Measurements from ENCODE around the gene TBC1D8.

The TBC1D8 gene

DNA sequence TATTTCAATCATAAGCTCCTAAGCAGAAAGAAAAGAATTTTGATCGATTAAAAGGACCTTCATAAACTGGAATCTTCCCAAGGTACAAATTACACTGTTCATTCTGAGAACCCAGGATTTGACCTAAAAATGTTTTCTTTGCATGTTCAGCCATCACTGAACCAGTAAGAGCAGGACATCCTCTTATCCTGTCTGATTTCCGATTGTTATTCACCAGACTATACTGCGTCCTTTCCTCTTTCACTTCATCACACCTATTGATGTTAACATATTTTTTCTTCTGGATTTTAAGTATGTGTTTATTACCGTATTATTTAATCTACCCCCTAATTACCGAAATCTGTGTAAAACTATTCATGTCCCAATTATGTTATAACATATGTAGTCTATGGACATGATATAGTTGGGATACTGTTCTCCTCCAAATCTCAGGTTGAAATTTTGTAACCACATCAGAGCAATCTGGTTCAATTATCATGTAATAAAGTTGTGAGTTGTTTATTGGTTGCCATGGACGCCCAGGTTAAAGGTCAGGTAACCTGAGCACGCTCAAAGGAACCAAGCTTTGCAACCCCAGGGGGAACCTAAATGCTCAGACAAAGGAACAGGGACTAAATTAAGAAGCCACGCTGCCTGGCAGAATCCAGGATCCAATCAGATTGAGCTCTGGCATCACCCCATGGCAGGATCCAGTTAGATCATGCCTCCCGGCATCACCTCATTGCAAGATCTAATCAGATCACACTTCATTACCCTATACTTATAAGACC, 11.6 kb upstream of the TBC1D8 start:
- no peak for DNase-seq

DNA sequence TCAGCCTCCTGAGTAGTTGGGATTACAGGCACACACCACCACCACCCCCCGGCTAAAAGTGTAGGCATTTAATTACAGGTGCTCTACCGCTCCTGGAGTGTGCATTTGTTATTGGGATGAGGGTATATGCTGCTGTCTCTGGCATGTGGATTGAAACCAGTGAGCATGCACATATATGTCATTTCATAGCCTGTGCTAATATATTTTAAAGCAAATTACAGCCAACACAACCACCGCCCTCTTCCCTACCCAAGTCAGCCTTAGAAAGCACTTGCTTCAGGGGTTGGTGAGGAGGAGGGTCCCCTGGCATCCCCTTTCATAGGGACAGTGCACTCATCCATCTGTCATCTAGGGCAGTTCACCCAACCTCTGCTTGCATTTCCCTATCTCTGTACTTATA, 10.5 kb upstream of the TBC1D8 start:
- no peak for DNase-seq

DNA sequence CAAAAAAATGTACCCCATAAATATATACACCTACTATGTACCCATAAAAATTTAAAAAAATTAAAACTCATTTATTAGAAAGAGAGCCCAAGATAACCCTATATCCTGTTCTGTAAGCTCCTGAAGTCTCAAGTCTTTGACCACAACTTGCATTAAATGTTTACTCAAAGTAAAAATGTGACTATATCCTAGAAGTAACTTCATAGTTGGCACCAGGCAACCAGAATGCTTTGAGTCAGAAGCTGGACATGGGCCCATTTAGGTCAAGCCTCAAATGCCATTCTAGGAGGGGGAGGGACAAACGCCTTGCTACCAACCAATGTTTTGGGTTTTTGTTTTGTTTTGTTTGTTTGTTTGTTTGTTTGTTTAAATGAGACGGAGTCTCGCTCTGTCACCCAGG, 9.3 kb upstream of the TBC1D8 start:
- DNase-seq = no peak

DNA sequence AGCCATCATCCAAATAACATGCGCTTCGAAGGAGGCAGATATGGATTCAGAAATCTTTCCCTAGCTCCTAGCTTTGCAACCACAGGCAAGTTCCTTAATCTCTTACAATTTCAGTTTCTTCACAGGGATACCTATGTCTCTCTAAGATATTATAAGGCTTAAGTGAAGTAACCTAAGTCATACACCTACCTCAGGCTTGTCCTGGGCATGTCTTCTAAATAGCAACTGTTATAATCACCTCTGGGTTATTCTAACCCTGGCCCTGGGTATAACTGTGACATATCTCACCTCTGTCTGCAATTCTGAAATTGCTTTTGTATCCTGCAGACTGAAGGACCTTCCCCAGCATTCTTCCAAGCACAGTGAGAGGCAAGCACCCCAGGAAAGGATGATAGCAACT, 8.3 kb upstream of the TBC1D8 start:
- DNase-seq = no peak

DNA sequence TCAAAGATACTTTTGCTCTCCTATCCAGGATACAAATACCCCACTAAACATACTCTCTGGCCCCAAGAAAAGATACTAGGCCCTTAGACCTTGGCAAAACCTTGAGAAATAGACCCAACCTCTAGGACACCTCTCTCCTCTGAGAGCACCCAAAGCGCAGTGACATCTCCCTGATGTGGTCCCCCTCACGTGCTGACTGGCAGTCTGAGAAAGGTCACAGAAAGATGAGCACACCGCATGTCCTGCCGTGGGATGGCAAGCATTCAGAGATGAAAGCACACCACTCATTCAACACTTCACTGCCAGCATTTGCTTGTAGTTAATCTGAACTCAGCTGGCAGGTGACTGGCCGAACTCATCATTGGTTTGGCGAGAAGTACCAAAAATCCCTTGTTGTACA, 6.1 kb upstream of the TBC1D8 start:
- DNase-seq = no peak

DNA sequence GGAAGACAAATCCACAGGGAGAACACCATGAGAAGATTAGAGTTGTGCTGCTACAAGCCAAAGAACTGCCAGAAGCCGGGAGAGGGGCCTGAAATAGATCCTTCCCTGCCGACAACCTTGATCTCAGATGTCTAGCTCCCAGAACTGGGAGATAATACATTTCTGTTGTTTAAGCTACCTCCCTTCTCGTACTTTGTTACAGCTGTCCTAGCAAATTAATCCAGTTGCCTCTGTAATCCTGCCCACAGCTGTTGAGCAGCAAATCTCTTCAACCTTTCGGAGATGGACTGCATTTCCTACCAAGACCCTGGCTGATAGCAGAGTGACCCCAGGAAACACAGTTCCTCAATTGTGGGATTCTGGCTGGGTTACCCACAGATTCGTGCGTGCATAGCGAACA, 2.6 kb upstream of the TBC1D8 start:
- no peak for DNase-seq

DNA sequence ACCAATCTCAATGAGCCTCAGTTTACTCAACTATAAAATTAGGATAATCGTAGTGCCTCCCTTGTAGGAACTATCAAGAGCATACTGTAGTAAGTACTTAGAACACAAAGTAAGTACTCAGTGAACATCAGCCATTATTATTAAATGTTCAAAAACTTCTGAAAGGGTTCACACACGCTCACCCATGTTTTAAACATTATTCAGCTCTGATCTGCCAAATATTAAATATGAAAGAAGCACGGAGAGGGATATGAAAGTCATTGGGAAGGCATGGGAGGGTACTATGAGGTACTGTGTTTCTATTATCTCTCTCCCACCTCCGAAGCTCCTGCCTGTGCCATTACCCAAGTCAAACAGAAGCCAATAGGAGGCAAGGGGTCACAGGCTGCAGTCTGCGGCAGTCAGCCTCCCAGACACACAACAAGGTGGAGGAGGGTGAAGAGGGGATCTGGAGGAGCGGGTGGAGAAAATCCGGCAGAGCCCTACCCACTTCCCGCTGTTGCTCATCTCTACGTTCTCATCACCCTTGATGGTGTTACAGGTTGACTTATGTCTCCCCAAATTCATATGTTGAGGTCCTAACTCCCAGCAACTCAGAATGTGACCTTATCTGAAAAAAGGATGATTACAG, 2.0 kb upstream of the TBC1D8 start:
- no peak for DNase-seq

DNA sequence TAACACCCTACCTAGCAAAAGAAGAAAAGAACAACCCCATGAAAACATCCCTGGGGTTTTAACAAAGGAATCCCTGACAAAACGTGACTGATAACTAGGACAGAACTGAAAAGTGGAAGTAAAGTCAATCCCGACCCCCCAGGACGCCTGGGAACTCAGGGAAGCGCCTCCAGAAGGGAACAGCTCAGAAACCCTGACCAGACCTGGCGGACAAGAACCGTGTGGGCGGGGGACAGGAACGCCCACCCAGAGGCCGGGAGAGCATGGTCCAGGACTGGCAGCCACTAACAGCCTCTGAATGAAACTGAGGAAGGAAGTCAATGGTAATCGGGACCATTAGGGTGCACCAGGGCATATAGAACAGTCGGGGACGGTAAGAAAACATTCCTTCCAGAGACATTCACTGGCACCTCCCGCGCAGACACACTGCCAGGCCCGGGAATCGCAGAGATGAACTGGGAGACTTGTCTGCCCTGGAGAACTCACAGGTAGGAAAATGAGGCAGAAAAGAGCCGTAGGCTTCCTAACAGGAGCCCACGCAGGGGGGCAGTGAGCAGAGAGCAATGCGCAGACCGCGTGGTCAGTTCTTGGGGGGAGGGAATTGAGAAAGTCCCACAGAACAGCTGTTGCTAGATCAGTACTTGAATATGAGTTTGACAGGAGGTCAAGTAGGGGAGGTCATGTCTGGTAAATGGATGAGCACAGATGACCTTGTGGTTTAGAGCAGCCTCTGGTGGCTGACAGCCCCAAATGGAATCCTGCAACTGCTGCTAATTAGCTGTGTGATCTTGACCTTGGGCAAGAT, 1.3 kb upstream of the TBC1D8 start:
- DNase-seq = no peak

DNA sequence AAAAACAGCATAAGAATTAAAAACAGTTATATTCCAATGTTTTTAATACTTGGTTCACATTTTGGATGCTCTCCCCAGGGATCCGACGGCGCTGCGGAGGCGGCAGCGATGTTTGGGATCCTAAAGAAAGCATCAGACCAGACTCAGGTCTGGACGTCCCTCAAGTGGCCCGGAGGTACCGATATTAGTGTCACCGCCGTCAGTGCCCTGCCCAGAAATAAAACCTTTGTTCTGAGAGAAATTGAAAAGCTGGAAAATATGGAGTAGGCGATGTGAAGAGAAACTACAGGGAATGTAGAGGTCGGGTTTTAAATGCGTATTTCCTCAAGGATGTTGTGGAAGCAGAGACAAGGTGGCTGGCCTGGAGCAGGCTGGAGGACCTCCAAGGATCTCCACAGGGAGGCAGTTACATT, 683 bp upstream of the TBC1D8 start:
- no peak for DNase-seq

DNA sequence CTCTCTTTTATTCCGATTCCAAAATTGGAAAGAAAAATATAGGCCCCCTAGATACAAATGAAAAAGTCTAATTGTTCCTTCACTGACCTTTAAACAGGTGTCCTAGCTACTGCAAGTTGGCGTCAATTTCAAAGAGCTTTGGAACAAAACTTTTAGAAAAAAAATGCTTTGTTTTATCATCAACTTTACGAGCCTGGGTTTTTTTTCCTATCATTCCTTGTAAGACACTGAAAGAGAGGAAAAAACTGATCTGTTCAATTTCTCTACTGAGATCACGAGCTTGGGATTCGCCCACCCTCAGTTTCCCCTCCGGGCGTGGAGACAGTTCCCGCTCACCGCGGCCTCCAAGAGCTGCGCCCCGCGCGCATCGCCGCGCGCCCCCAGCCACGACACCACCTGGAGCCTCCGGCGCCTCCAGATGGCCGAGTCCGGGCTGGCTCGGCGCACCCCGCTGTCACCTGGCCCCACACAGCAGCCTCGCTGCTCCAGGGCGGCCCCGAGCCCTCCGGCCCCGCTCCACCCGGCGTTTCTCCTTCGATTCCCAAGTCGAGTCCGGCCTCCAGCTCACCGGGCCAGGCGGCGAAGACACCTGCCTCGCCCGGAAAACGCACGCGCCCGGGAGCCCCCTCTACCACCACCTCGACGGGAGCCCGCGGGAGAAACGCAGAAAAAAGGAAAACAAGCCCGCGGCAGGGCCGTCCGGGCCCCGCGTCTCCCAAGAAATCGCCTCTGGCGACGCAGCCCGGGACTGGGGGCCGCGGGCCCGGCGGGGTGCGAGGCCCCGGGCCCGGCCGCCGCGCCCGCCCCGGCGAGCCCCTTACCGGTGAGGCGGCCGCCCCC, 656 bp downstream of the TBC1D8 start:
- no peak for DNase-seq

DNA sequence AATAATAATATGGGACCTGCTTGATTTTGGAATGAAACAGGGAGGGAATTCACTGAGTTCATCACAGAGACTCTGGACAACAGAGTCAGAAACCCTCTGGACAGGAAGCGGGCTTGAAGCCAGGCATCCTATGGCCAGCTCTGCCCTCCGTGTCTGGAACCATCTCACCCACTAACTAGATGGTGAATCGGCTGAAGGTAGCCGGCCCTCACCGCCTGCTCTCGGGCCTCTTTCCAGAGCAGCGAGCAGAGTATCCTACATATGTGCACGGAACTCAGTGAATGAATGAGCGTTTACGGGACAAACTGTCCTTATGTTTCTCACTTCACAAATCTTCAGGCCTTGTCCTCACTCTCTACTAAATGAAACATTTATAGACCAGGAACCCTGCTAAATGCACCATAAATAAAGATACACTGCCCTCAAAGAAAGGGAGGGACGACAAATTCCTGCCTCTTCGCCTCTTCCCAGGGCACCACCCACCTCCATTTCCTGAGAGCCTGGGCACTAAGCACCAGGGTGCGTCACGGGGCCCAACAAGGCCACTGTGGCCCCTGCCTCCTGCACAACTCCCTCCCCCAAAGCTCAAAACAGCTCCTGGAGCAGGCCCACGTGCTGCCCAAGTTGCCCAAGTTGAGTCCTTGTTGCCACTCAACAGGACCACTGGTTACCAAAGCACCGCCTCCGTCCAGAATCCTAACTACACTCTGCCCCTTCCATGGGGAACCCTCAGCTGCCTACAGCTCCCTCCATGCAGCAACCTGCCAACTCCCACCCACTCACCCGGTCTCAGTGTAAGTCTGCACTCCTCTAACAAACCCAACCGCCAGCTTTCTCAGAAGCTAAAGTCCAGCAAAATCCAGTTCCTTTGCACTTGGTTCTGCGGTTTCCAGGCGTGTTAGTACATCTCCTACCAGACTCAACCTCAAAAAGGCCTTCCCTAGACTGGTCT, 1.7 kb downstream of the TBC1D8 start:
- no peak for DNase-seq

DNA sequence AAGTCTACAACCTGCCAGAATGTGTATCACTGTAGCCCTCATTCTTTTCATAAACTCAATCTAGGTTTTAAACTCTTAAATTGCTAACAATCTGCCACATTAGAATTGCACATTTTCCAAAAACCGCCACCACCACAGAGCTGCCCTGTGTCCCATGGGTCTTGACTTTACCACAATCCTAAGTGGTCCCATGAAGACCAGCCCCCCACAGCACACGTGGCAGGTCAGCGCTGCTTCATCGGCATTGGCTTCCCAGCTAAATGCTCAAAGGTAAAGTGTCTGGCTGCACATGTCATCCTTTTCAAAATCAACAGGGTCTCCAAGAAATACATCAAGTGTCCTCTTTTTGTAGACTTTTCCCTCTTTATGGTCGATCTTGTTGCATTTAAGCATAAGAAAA, 2.4 kb downstream of the TBC1D8 start:
- no peak for DNase-seq

DNA sequence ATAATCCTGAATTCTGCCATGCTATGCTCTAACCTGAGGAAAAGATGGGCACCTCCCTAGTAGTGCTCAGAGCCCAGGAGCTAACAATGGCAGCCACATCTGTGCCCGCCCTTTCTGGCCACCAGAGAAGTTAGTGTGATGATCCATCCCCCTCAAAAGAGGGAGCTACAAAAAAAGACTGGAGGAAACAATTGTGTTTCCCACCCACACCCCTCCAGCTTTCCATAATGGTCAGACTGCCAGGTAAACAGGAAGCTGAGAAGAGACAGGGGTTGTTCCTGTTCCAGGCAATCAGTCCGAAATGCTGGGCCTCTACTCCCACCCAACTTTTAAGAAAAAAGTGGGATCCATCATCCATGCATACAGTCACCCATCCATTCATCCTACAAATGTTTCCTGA, 3.2 kb downstream of the TBC1D8 start:
- no peak for DNase-seq

DNA sequence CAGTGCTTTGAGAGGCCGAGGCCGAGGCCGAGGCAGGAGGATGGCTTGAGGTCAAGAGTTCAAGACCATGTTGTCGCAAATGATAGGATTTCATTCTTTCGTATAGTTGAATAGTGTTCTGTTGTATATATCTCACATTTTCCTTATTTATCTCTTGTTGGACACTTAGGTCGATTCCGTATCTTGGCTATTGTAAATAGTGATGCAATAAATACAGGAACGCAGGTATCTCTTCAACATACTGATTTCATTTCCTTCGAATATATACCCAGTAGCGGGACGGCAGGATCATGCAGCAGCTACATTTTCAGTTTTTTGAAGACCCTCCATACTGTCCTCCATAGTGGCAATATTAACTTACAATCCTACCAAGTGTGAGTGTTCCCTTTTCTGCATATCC, 4.1 kb downstream of the TBC1D8 start:
- DNase-seq = no peak

DNA sequence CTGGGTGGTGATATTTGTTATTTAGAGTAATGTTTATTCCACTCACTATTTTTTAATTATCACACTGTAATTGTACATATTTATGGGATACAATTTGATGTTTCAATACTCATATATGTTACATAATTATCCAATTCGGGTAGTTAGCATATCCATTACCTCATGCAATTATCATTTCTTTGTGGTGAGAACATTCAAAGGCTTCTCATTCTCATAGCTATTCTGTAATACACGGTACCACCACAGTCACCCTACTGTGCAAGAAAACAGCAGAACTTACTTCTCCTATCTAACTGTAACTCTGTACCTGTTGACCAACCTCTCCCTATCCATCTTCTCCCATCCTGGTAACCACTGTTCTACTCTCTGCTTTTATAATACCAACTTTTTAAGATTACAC, 4.6 kb downstream of the TBC1D8 start:
- DNase-seq = no peak

DNA sequence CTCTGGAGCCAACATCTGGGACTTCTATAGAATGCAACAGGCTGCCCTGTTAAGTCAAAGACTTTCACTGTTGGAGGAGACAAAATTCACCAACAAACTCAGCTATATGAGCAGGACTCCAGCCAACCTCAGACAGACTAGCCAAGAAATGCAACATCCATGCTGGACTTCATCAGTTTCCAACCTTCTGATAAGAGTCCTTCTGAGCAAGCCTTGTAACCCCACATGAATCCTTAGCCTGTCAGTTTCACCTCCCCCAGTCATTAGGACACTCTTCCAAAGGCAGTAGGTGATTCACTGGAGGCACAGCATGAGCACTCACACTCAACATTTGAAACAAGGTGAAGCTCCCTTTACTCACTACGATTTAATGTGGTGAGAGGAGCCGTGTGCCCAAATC, 5.8 kb downstream of the TBC1D8 start:
- no peak for DNase-seq

DNA sequence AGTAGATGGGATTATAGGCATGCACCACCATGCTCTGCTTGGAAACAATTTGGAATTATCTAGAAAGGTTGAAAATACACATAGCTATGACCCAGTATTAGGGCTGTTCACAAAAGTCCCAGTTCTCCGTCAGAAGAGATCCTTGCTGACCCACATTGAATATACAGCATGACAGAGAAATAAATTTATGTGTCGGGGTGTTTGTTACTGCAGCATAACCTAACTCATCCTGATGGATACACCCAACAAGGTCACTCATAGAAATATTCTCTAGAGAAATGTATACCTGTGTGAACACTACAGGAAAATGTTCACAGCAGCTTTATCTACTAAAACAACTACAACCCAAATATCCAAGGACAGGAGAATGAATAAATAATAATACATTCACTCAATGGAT, 9.0 kb downstream of the TBC1D8 start:
- no peak for DNase-seq

DNA sequence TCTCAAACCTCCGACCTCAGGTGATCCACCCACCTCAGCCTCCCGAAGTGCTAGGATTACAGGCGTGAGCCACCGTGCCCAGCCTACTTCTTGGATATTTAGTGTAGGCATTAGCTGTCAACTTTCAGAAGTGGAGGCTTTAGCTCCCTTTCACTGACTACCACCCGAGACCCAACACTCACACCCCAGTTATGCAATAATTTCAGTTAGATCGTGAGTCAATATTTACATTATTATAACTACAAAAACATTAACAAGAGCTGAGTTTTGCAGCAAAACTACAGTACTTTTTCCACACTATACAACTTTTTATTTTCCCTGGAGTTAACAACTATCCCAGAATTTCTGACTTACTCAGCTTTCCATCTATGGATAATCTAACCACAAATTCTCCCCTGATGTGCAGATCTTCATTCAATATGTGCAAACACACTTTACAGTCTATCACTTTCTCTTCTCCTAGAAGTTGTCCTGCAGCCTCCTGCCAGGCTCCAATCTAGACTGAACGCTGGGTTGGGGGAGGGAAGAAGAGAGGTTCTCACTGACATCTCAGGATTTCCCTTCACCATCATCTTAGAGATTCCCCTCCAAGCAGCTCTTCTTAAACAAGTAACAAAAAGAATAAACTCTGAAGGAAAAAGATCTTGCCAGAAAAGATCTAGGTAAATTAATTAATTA, 10.1 kb downstream of the TBC1D8 start:
- DNase-seq = no peak

DNA sequence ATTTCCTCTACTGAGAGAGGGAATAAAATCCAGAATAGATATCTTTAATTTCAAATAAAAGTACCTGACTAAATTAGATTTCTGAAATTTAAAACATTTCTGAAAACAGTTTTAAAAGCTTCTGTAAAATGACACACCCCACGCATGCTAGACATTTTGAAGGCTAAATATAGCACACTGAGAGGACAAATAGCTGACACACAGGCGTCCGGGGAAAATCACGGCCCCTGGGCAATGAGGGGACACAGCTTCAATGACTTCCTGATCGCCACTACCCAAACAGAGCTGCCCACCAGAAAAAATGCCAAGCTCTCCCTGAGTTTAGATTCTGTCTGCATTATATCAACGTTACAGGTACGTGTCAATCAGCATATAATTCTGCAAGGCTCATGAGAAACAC, 10.9 kb downstream of the TBC1D8 start:
- no peak for DNase-seq

DNA sequence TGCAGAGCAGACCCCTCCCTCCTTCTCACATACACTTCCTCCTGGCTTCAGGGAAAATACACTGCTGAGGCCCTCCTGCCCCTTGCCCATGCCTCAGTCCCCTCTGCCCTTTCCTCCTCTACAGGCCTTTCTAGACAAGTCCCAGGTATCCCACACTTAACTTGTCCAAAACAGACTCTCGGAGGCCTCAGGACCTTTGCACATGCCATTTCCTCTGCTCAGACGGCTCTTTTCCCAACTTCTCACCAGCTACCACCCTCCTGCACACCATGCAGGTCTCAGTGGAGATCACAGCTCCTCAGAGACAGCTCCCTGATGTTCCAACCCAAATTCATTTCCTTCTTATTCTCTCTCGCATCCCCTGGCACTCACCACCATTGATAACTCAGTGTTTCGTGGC, 11.7 kb downstream of the TBC1D8 start:
- DNase-seq = no peak
